Hepatocyte (in vitro differentiated cells): ENCODE results near the gene TWSG1.

Source experiments
- CTCF ChIP-seq: fragments of 200-600 bp; sonication (generic); IDR thresholded peaks from 2 replicates; pipeline ENCODE4 v1.5.1; 2016; ENCODE audit warnings: antibody characterized with exemption, mild to moderate bottlenecking; ENCODE audit not compliant: poor library complexity
- EZH2 ChIP-seq: fragments of 200-600 bp; sonication (generic); IDR thresholded peaks from 2 replicates; pipeline ENCODE4 v1.6.1; 2016; ENCODE audit warnings: antibody characterized with exemption, mild to moderate bottlenecking, borderline replicate concordance
- EZH2phosphoT487 ChIP-seq: fragments of 200-600 bp; sonication (generic); IDR thresholded peaks from one replicate; pipeline ENCODE4 v1.6.1; 2018; ENCODE audit warnings: antibody characterized with exemption, mild to moderate bottlenecking, low read depth, moderate library complexity; ENCODE audit not compliant: unreplicated experiment, severe bottlenecking

GRCh38 chr18:9447334-9447733 lies 112.8 kb downstream of the TWSG1 start:
- TF ChIP-seq CTCF (no peak), EZH2 (no peak), EZH2phosphoT487 (no peak)
